Measurements from ENCODE around the gene PBX3. TPM values are rescaled to one million over a fixed set of nuclear protein-coding genes. Genes with fewer than 3 reads are reported as not detected.

PBX3 gene
- total and polyA plus RNA-seq, 12 donors = 14.5 to 79.6 (median 56.3) TPM

- no peak for DNase-seq
- 84 to 88% methylated on average over 24 of the region's 24 CpGs for WGBS, 2 donors
- intact Hi-C loops (cut with DNase I) = no loop called here
These were observed 254.5 kb downstream of the PBX3 start for GRCh38 chr9:126001581-126002225.

GRCh38 chr9:126002476-126003350 is 255.5 kb downstream of the PBX3 start:
- TF ChIP-seq CTCF (IDR thresholded peaks at IDR 0.05) = no peak
- 85% methylated on average over 21 of the region's 21 CpGs for WGBS, 2 donors
- DNase-seq (no peak), ATAC-seq (peak in 1 of 8 donors; percentile 16)
- intact Hi-C loops (cut with DNase I) = no loop called here
- Histone ChIP-seq H3K4me3 (no peak overlapping the region), H3K36me3 (no peaks in the 10 kb centered on the region), H3K27me3 (peaks cover 0 to 9% (median 0%) of the 10 kb centered on the region in 7 donors), H3K27ac (no peak overlapping the region), H3K4me1 (no peaks in the 10 kb centered on the region), H3K9me3 (peaks cover 0 to 5% (median 0%) of the 10 kb centered on the region in 11 donors)

More at GRCh38 chr9:126001581-126002225, 254.5 kb downstream of the PBX3 start:
- peaks cover 0 to 20% (median 0%) of the 10 kb centered on the region in 7 donors for H3K27me3 ChIP-seq
- no peaks in the 10 kb centered on the region for H3K4me1 ChIP-seq
- H3K27ac ChIP-seq = no peak overlapping the region
- no peak for TF ChIP-seq CTCF (IDR thresholded peaks at IDR 0.05)
- H3K36me3 ChIP-seq = no peaks in the 10 kb centered on the region
- H3K4me3 ChIP-seq = no peak overlapping the region
- no peaks in the 10 kb centered on the region for H3K9me3 ChIP-seq
- ATAC-seq = no peak

GRCh38 chr9:126009047-126009446 is 261.9 kb downstream of the PBX3 start:
- peaks cover 0 to 4% (median 0%) of the 10 kb centered on the region in 7 donors for H3K27me3 ChIP-seq
- DNase-seq (no peak), ATAC-seq (no peak)
- H3K9me3 ChIP-seq = peaks cover 0 to 30% (median 11%) of the 10 kb centered on the region in 11 donors
- WGBS, 2 donors = 95 to 98% methylated on average over 2 of the region's 2 CpGs
- intact Hi-C loops (cut with DNase I) = no loop called here
- H3K4me3 ChIP-seq = no peak overlapping the region
- no peaks in the 10 kb centered on the region for H3K36me3 ChIP-seq
- H3K4me1 ChIP-seq = no peaks in the 10 kb centered on the region
- TF ChIP-seq CTCF (IDR thresholded peaks at IDR 0.05) = no peak
- no peak overlapping the region for H3K27ac ChIP-seq

- ATAC-seq = no peak
- no peak for DNase-seq
- intact Hi-C loops (cut with DNase I) = no loop called here
- Histone ChIP-seq H3K27ac (no peak overlapping the region), H3K4me1 (no peaks in the 10 kb centered on the region), H3K4me3 (no peak overlapping the region), H3K27me3 (peaks cover 0 to 4% (median 0%) of the 10 kb centered on the region in 7 donors), H3K9me3 (peaks cover 0 to 8% (median 0%) of the 10 kb centered on the region in 11 donors), H3K36me3 (no peaks in the 10 kb centered on the region)
- no peak for TF ChIP-seq CTCF (IDR thresholded peaks at IDR 0.05)
- WGBS, 2 donors = 61 to 75% methylated on average over 12 of the region's 12 CpGs
These were observed 267.6 kb downstream of the PBX3 start for GRCh38 chr9:126014726-126015125.

All from heart right ventricle (tissue), 16 donors.